Osteoblast (primary cell): ENCODE results near the gene DNAL1. TPM values are rescaled to one million over a fixed set of nuclear protein-coding genes. Genes with fewer than 3 reads are reported as not detected.

Experiments used
- DNase-seq: peaks from one replicate; pipeline ENCODE4 v3.0.0; 2011; ENCODE audit warnings: low spot score, mixed read lengths; ENCODE audit not compliant: insufficient read length; ENCODE audit errors: missing footprints
- H2AFZ ChIP-seq: 2 replicates; pipeline ENCODE4 v1.6.0; 2011; ENCODE audit warnings: mild to moderate bottlenecking, low read length
- H3K27ac ChIP-seq: 2 replicates; pipeline ENCODE4 v1.5.1; 2011; ENCODE audit warnings: mild to moderate bottlenecking, low read depth, low read length, moderate library complexity
- H3K27me3 ChIP-seq: 2 replicates; pipeline ENCODE4 v1.6.0; 2012; ENCODE audit warnings: mild to moderate bottlenecking, control low read depth, inconsistent platforms, low read length, moderate library complexity; ENCODE audit not compliant: insufficient read depth
- H3K36me3 ChIP-seq: 2 replicates; pipeline ENCODE4 v1.5.1; 2011; ENCODE audit warnings: mild to moderate bottlenecking, low read length, control low read depth, moderate library complexity; ENCODE audit not compliant: insufficient read depth
- H3K4me1 ChIP-seq: 2 replicates; pipeline ENCODE4 v1.5.1; 2011; ENCODE audit warnings: mild to moderate bottlenecking, low read length, control low read depth, moderate library complexity; ENCODE audit not compliant: insufficient read depth
- H3K4me2 ChIP-seq: 2 replicates; pipeline ENCODE4 v1.6.0; 2011; ENCODE audit warnings: mild to moderate bottlenecking, low read length; ENCODE audit not compliant: insufficient read depth
- H3K4me3 ChIP-seq: fragments of 200-600 bp; sonication (generic); 3 replicates; pipeline ENCODE4 v1.5.1; 2012; ENCODE audit warnings: mild to moderate bottlenecking, low read length, inconsistent platforms; ENCODE audit not compliant: insufficient read depth
- H3K79me2 ChIP-seq: 2 replicates; pipeline ENCODE4 v1.6.0; 2012; ENCODE audit warnings: mild to moderate bottlenecking, low read length, control low read depth, inconsistent platforms; ENCODE audit not compliant: insufficient read depth
- H3K9me3 ChIP-seq: 2 replicates; pipeline ENCODE4 v1.5.1; 2011; ENCODE audit warnings: low read depth, low read length, control low read depth
- H4K20me1 ChIP-seq: 2 replicates; pipeline ENCODE4 v1.6.0; 2012; ENCODE audit warnings: mild to moderate bottlenecking, low read length, control low read depth; ENCODE audit not compliant: insufficient read depth
- CTCF ChIP-seq: IDR thresholded peaks from 2 replicates; pipeline ENCODE4 v1.5.1; 2011; ENCODE audit warnings: mild to moderate bottlenecking, low read depth, low read length, moderate library complexity; ENCODE audit errors: extremely low read depth
- total RNA-seq: library from RNA; depleted of rRNA; stranded (reverse); fragments of >200 nt; gene quantifications from 2 replicates; pipeline ENCODE4 v1.2.3, GENCODE V29; 2012

DNAL1 gene
- total RNA-seq, 1 donor: 9.0 TPM

- H3K4me3 ChIP-seq: no peak overlapping the region
- H3K4me1 ChIP-seq: peaks cover 22% of the 10 kb centered on the region
- no peak for TF ChIP-seq CTCF
- H3K27me3 ChIP-seq: no peaks in the 10 kb centered on the region
- DNase-seq: no peak
- H3K9me3 ChIP-seq: no peaks in the 10 kb centered on the region
- peaks cover 40% of the 10 kb centered on the region for H3K79me2 ChIP-seq
- no peak overlapping the region for H3K4me2 ChIP-seq
- H3K27ac ChIP-seq: no peak overlapping the region
- H3K36me3 ChIP-seq: peaks cover 6% of the 10 kb centered on the region
- peaks cover 22% of the 10 kb centered on the region for H4K20me1 ChIP-seq
- H2AFZ ChIP-seq: no peak overlapping the region
Observed at GRCh38 chr14:73710737-73711136, 66.0 kb downstream of the DNAL1 start.

- peaks cover 42% of the 10 kb centered on the region for H3K79me2 ChIP-seq
- peak overlapping the region; percentile 39 for H3K27ac ChIP-seq
- peak overlapping the region; percentile 86 for H3K4me2 ChIP-seq
- H4K20me1 ChIP-seq: peaks cover 24% of the 10 kb centered on the region
- DNase-seq: no peak
- no peaks in the 10 kb centered on the region for H3K27me3 ChIP-seq
- H3K4me3 ChIP-seq: peak overlapping the region; percentile 81
- peaks cover 22% of the 10 kb centered on the region for H3K4me1 ChIP-seq
- no peak overlapping the region for H2AFZ ChIP-seq
- peaks cover 17% of the 10 kb centered on the region for H3K36me3 ChIP-seq
- no peak for TF ChIP-seq CTCF
- no peaks in the 10 kb centered on the region for H3K9me3 ChIP-seq
Observed at GRCh38 chr14:73712071-73712506, 67.3 kb downstream of the DNAL1 start.

GRCh38 chr14:73712540-73713180 lies 67.9 kb downstream of the DNAL1 start:
- H3K36me3 ChIP-seq: peaks cover 23% of the 10 kb centered on the region
- peak overlapping the region; percentile 81 for H3K4me3 ChIP-seq
- H3K4me2 ChIP-seq: peak overlapping the region; percentile 86
- peaks cover 44% of the 10 kb centered on the region for H3K79me2 ChIP-seq
- peaks cover 22% of the 10 kb centered on the region for H3K4me1 ChIP-seq
- H3K9me3 ChIP-seq: no peaks in the 10 kb centered on the region
- DNase-seq: peak; percentile 88
- H3K27ac ChIP-seq: peak overlapping the region; percentile 39
- no peak overlapping the region for H2AFZ ChIP-seq
- no peaks in the 10 kb centered on the region for H3K27me3 ChIP-seq
- peaks cover 24% of the 10 kb centered on the region for H4K20me1 ChIP-seq
- no peak for TF ChIP-seq CTCF

- Histone ChIP-seq H3K4me3 (peak overlapping the region; percentile 81), H4K20me1 (peaks cover 29% of the 10 kb centered on the region), H3K27me3 (no peaks in the 10 kb centered on the region), H3K79me2 (peaks cover 44% of the 10 kb centered on the region), H3K9me3 (no peaks in the 10 kb centered on the region), H2AFZ (peak overlapping the region; percentile 63), H3K4me1 (peaks cover 22% of the 10 kb centered on the region), H3K4me2 (peak overlapping the region; percentile 86), H3K27ac (peak overlapping the region; percentile 39), H3K36me3 (peaks cover 29% of the 10 kb centered on the region)
- TF ChIP-seq CTCF: no peak
- DNase-seq: peak; percentile 58
Observed at GRCh38 chr14:73713206-73713802, 68.5 kb downstream of the DNAL1 start.
